GM13977 (cell line): ENCODE measurements around the gene FLT3.
"Not testable (repeated sequence)": the region's sequence is repeated elsewhere in the genome, so short reads cannot be mapped to it uniquely, and the experiment has no call there.

Source experiments
- DNase-seq: peaks from one replicate; pipeline ENCODE4 v3.0.0; 2012; ENCODE audit warnings: low spot score
- CTCF ChIP-seq: IDR thresholded peaks from 2 replicates; pipeline ENCODE4 v1.5.1; 2012; ENCODE audit warnings: mild to moderate bottlenecking, control low read depth; ENCODE audit not compliant: insufficient read depth; ENCODE audit errors: extremely low read depth, missing control alignments
- in situ Hi-C: fragments of 300-500 bp; cut with MboI; formaldehyde crosslinking; loops from one replicate; pipeline ENCODE4 v1.12.0; 2022; ENCODE audit warnings: low sequenced_read_pairs, low pct_unique_long_range_greater_than_20kb, mixed read lengths, inconsistent platforms; ENCODE audit not compliant: unreplicated experiment

Gene FLT3

GRCh38 chr13:28089065-28089464 is 11.3 kb downstream of the FLT3 start:
- no peak for TF ChIP-seq CTCF
- no peak for DNase-seq
- in situ Hi-C loops = no loop called here

GRCh38 chr13:28077820-28078219 is 22.6 kb downstream of the FLT3 start:
- DNase-seq, in situ Hi-C loops: not testable (repeated sequence)

GRCh38 chr13:28077231-28077630 is 23.1 kb downstream of the FLT3 start:
- in situ Hi-C loops = no loop called here
- no peak for TF ChIP-seq CTCF
- no peak for DNase-seq

GRCh38 chr13:28071424-28071823 is 29.0 kb downstream of the FLT3 start:
- no peak for TF ChIP-seq CTCF
- DNase-seq = no peak
- in situ Hi-C loops = no loop called here

GRCh38 chr13:28067491-28067890 is 32.9 kb downstream of the FLT3 start:
- TF ChIP-seq CTCF = no peak
- no peak for DNase-seq
- in situ Hi-C loops = no loop called here

GRCh38 chr13:28058866-28059613 is 41.3 kb downstream of the FLT3 start:
- TF ChIP-seq CTCF = peak; percentile 53
- in situ Hi-C loops = no loop called here
- DNase-seq = no peak

GRCh38 chr13:28056970-28057712 is 43.2 kb downstream of the FLT3 start:
- no peak for TF ChIP-seq CTCF

More at GRCh38 chr13:28056970-28057712, 43.2 kb downstream of the FLT3 start:
- DNase-seq = peak; percentile 26
- in situ Hi-C loops = no loop called here
